Neural cell (in vitro differentiated cells): Measurements from ENCODE around the gene FAM163B.

ENCODE experiments used
- EP300 ChIP-seq: fragments of 450-650 bp; conservative IDR thresholded peaks from 2 replicates; pipeline ENCODE4 v1.6.1; 2014; ENCODE audit warnings: antibody characterized with exemption, mild to moderate bottlenecking, moderate library complexity; ENCODE audit not compliant: poor library complexity, severe bottlenecking
- EZH2 ChIP-seq: fragments of 200-600, 300-800 bp; shearing (Covaris generic), sonication (generic); IDR thresholded peaks from 2 replicates; pipeline ENCODE4 v1.6.1; 2014; ENCODE audit warnings: antibody characterized with exemption, low read length, borderline replicate concordance, mild to moderate bottlenecking; ENCODE audit not compliant: insufficient read depth, poor library complexity, severe bottlenecking
- POLR2AphosphoS5 ChIP-seq: IDR thresholded peaks from 2 replicates; pipeline ENCODE4 v1.6.1; 2012
- RAD21 ChIP-seq: fragments of 450-650 bp; conservative IDR thresholded peaks from 2 replicates; pipeline ENCODE4 v1.6.1; 2014; ENCODE audit warnings: antibody characterized with exemption, mild to moderate bottlenecking, moderate library complexity
- SMC3 ChIP-seq: fragments of 450-650 bp; conservative IDR thresholded peaks from 2 replicates; pipeline ENCODE4 v1.6.1; 2014; ENCODE audit warnings: antibody characterized with exemption, mild to moderate bottlenecking, moderate library complexity; ENCODE audit not compliant: poor library complexity
- TAF1 ChIP-seq: IDR thresholded peaks from 2 replicates; pipeline ENCODE4 v1.6.1; 2012; ENCODE audit warnings: low read depth
- TF ChIP-seq, protein P1 (sequence below): fragments of 450-650 bp; IDR thresholded peaks from 2 replicates; pipeline ENCODE4 v1.5.1; 2014; ENCODE audit warnings: antibody characterized with exemption, mild to moderate bottlenecking, moderate library complexity; ENCODE audit not compliant: poor library complexity, severe bottlenecking

DNA sequence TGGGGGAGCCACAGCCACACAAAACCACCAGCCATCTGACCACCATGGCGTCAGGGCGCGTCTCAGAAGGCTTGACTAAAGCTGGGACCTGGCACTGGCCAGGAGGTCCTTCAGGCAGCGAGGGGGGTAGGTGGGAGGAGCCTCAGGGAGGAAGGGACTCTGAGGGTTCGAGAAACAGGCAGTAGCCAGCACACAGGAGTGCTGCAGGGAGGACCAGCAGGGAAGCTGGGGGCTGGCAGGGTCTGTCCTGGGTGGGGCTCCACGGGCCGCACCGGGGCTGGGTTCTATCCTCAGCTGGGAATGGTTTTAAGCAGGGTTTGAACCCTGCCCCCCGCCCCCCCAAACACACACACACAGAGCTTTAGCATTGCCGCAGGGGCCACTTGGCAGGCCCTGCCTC, 7.4 kb downstream of the FAM163B start:
- TF ChIP-seq EZH2 (no peak), RAD21 (no peak), TAF1 (no peak), EP300 (no peak), POLR2AphosphoS5 (no peak), SMC3 (no peak)
- TF ChIP-seq, protein P1, sequence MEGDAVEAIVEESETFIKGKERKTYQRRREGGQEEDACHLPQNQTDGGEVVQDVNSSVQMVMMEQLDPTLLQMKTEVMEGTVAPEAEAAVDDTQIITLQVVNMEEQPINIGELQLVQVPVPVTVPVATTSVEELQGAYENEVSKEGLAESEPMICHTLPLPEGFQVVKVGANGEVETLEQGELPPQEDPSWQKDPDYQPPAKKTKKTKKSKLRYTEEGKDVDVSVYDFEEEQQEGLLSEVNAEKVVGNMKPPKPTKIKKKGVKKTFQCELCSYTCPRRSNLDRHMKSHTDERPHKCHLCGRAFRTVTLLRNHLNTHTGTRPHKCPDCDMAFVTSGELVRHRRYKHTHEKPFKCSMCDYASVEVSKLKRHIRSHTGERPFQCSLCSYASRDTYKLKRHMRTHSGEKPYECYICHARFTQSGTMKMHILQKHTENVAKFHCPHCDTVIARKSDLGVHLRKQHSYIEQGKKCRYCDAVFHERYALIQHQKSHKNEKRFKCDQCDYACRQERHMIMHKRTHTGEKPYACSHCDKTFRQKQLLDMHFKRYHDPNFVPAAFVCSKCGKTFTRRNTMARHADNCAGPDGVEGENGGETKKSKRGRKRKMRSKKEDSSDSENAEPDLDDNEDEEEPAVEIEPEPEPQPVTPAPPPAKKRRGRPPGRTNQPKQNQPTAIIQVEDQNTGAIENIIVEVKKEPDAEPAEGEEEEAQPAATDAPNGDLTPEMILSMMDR, result no peak
